T-helper 1 cell treated with Interleukin-12 subunit alpha and Interleukin-12 subunit beta and Interleukin-4 antibody, amounts not matched to agents 30 ng/mL and 1 ng/mL, for 36 hours (primary cell): ENCODE measurements around the gene AP1AR. TPM values are rescaled to one million over a fixed set of nuclear protein-coding genes. Genes with fewer than 3 reads are reported as not detected.

Source experiments
- intact Hi-C: fragments of 100-400 bp; cut with micrococcal nuclease; formaldehyde crosslinking; loops from one replicate; pipeline ENCODE4 v1.15.1; 2024
- total RNA-seq: library from RNA; stranded (reverse); gene quantifications from 2 replicates; pipeline ENCODE4 v1.2.3, GENCODE V29; 2022

Gene AP1AR
- total RNA-seq, 1 donor from 2014 or later: 14.9 TPM

- intact Hi-C loops: no loop called here
These were observed 11.7 kb upstream of the AP1AR start for GRCh38 chr4:112219826-112220366.

- intact Hi-C loops: no loop called here
These were observed 9.2 kb upstream of the AP1AR start for GRCh38 chr4:112222219-112222955.

- intact Hi-C loops: no loop called here
These were observed 6.4 kb upstream of the AP1AR start for GRCh38 chr4:112225157-112225556.

- intact Hi-C loops: loop anchor here (1.0 to 10.0 kb wide), 13 partner anchors 17 to 1531 kb away; partner anchors contain the start of genes ALPK1, CAMK2D, FAM241A and LARP7
These were observed 458 bp upstream of the AP1AR start for GRCh38 chr4:112230879-112231778.

GRCh38 chr4:112234952-112235609 is 3.5 kb downstream of the AP1AR start:
- intact Hi-C loops: loop anchor here (1.0 to 10.0 kb wide), 7 partner anchors 21 to 1527 kb away; partner anchors contain the start of gene CAMK2D

GRCh38 chr4:112236040-112236439 is 4.5 kb downstream of the AP1AR start:
- intact Hi-C loops: loop anchor here (10.0 kb wide), 1 partner anchor 529 kb away; no protein-coding TSS in a partner anchor

- intact Hi-C loops: loop anchor here (10.0 kb wide), 1 partner anchor 526 kb away; no protein-coding TSS in a partner anchor
These were observed 7.2 kb downstream of the AP1AR start for GRCh38 chr4:112238833-112239232.

- intact Hi-C loops: no loop called here
These were observed 13.8 kb downstream of the AP1AR start for GRCh38 chr4:112245383-112245782.

GRCh38 chr4:112247021-112247420 is 15.4 kb downstream of the AP1AR start:
- intact Hi-C loops: no loop called here

GRCh38 chr4:112251019-112251643 is 19.5 kb downstream of the AP1AR start:
- intact Hi-C loops: no loop called here

- intact Hi-C loops: no loop called here
These were observed 20.6 kb downstream of the AP1AR start for GRCh38 chr4:112252234-112252633.

GRCh38 chr4:112253382-112254000 is 21.9 kb downstream of the AP1AR start:
- intact Hi-C loops: no loop called here

GRCh38 chr4:112257098-112257497 is 25.5 kb downstream of the AP1AR start:
- intact Hi-C loops: loop anchor here (2.0 kb wide), 1 partner anchor 20 kb away; no protein-coding TSS in a partner anchor

GRCh38 chr4:112266823-112267222 is 35.2 kb downstream of the AP1AR start:
- intact Hi-C loops: loop anchor here (1.0 to 2.0 kb wide), 2 partner anchors 32 to 168 kb away; no protein-coding TSS in a partner anchor

GRCh38 chr4:112270051-112270450 is 38.5 kb downstream of the AP1AR start:
- intact Hi-C loops: no loop called here

- intact Hi-C loops: no loop called here
These were observed 39.2 kb downstream of the AP1AR start for GRCh38 chr4:112270640-112271421.

GRCh38 chr4:112272292-112272691 is 40.7 kb downstream of the AP1AR start:
- intact Hi-C loops: no loop called here

- intact Hi-C loops: loop anchor here (1.0 kb wide), 1 partner anchor 9 kb away; no protein-coding TSS in a partner anchor
These were observed 43.4 kb downstream of the AP1AR start for GRCh38 chr4:112274959-112275358.

GRCh38 chr4:112276113-112276512 is 44.5 kb downstream of the AP1AR start:
- intact Hi-C loops: loop anchor here (2.0 kb wide), 1 partner anchor 19 kb away; no protein-coding TSS in a partner anchor
